ENCODE measurements around the gene CSNK1G3. TPM values are rescaled to one million over a fixed set of nuclear protein-coding genes. Genes with fewer than 3 reads are reported as not detected.
"Not testable (repeated sequence)": the region's sequence is repeated elsewhere in the genome, so short reads cannot be mapped to it uniquely, and the experiment has no call there.

The CSNK1G3 gene
- total RNA-seq (2014; rRNA removed; shearing (Covaris generic)): 18.4 and 21.3 TPM in 2 replicates

GRCh38 chr5:123511648-123512605 lies at the start of gene CSNK1G3:
CSNK1G3 (plus strand) TSS chr5:123512177; CDS start chr5:123545664, 33,487 bp downstream.
- DNase-seq (ENCODE audit: low spot score): peak; percentile 97

DNA sequence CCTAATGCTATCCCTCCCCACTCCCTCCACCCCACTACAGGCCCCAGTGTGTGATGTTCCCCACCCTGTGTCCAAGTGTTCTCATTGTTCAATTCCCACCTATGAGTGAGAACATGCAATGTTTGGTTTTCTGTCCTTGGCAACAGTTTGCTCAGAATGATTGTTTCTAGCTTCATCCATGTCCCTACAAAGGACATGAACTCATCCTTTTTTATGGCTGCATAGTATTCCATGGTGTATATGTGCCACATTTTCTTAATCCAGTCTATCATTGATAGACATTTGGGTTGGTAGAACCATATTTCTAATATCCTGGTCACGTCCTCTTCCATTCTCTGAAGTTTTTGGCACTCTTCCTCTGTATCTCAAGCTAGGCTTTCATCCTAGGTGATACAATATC lies 45.1 kb upstream of the CSNK1G3 start:
- not testable (repeated sequence) for DNase-seq (ENCODE audit: low spot score)

- DNase-seq (ENCODE audit: low spot score): no peak
Observed at GRCh38 chr5:123471385-123471784, 40.6 kb upstream of the CSNK1G3 start.

DNA sequence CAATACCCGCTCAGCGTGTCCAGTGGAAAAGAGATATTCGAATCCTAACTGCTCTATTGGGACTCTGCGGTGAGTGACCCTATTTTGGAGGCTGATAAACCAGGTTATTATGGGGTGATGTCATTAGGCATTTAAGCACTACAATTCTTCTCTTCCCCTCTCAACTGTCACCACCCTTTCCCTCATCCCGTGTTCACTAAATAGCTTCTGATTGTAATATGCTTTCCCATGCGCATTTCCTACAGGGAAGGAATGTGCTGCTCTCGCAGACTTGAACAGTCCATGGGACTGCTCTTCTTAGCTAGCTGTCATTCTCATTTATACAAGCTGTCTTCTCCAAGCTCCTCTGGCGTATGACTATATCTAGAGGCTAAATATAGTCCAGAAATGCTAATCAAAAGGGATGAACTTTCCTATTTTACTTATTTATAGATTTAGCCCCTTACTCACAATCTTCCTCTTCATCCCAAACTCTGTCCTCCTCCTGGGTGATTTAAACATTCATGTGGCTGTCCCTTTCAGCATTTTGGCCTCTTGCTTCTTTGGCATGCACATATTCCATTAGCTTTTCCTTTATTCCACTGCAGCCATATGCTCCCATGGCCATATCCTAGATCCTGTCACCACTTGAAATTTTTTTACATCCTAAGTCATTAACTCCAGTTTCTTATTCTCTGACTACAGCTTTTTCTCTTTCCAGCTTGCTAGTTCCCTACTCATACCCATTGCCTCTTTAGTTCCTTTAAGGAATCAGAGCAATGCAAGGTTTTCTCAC lies 39.6 kb upstream of the CSNK1G3 start:
- no peak for DNase-seq (ENCODE audit: low spot score)

GRCh38 chr5:123474228-123474627 lies 37.7 kb upstream of the CSNK1G3 start:
- DNase-seq (ENCODE audit: low spot score): no peak

DNA sequence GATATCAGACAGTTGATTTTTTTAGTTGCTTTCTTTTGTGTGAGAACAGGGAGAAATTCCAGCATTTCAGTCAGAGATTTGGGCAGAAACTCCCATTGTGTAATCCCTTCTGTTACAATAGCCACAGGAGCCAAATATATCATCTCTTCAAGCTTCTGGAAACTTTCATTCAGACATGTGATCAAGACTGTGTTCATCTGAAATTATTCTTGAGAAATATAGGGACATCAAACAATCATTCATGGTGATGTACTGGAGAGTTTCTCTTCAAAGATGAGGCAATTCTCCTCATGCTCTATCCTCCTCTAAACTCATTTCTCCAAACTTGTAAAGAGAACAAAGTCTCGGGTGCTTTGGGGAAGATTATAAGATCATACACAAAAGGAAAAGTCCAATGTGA lies 35.2 kb upstream of the CSNK1G3 start:
- DNase-seq (ENCODE audit: low spot score): no peak

GRCh38 chr5:123478546-123478945 lies 33.4 kb upstream of the CSNK1G3 start:
- no peak for DNase-seq (ENCODE audit: low spot score)

DNA sequence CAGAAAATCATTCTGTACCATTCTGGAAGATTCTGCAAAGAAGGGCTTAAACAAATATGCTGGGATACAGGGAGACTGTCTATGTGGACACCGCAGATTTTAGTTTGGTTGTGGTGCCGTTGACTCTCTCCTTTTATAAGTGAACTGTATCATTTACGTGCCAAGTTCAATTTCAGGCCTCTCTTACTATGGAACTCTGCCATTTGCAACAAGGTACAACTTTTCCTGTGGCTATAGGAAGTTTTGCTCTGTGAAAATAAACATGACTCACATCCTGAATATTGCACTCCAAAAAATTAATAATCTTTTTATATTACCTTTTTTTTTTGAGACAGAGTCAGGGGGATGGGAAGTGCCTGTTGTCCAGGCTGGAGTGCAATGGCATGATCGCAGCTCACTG lies 29.7 kb upstream of the CSNK1G3 start:
- DNase-seq (ENCODE audit: low spot score): no peak

- DNase-seq (ENCODE audit: low spot score): no peak
Observed at GRCh38 chr5:123483446-123484077, 28.4 kb upstream of the CSNK1G3 start.

DNA sequence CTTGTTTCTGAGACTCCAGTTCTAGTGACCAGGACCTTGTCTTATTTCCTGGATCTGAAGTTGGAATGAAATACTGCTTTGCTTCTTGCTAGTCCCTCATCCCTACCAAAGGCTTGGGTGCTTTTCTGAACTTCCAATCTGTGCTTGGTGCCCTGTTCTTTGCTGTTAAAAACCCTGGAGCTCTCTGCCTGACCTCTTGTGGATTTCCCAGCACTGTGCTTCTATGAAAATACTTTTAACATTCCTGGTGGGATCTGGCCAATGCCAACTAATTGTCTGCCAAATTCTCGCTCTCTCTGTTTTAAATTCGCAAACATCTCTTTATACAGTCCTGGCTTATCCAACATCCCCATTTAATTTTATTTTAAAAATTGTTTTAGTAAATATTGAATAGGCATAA lies 26.7 kb upstream of the CSNK1G3 start:
- no peak for DNase-seq (ENCODE audit: low spot score)

DNA sequence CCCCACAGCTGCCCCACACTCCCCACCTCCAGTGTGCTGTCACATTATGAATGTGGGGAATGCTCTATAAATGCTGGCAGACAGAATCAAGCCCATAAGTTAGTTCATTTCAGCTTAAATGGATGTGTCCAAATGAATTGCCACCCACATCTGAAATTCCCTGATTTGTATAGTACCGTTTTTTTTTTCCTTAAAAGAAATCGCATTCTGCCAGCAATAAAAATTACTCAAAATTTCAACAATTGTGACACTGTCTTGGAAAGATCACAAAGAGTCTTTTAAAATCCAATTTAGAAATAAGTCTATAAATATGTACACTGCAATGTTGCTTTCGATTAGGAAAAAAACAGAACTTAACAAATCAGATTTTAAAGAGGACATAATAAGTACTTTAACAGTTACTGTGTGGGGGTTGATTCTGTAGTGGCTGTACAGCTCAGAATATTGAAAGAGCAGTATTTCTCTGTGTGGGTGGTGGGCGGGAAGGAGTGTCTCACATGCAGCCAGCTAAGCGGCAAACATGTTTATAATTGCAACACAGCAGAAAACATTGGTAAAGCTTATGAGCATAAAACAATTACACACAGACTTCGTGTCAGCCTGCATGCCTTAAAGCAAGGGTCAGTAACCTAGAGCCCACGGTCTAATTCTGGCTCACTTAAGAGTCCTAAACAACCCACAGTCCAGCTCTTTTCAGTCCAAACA lies 24.9 kb upstream of the CSNK1G3 start:
- no peak for DNase-seq (ENCODE audit: low spot score)

DNA sequence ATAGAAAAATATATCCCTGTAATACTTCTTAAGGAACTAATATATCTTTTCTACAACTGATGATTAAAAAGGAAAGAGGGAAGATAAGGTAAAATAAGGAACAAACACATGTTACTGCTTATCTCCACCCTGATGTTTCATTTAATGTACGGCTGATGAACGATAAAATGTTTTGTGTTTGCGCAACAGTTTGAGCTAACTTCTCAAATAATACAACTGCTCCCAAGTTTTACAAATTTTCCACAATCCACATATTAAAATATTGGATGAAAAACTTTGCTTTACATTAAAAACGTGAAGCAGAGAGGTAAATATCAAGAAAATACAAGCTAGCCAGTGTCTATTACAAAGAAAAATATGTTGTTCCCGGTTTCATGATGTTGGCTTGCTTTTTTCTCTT lies 21.0 kb upstream of the CSNK1G3 start:
- DNase-seq (ENCODE audit: low spot score): no peak

- not testable (repeated sequence) for DNase-seq (ENCODE audit: low spot score)
Observed at GRCh38 chr5:123495211-123495610, 16.8 kb upstream of the CSNK1G3 start.

- no peak for DNase-seq (ENCODE audit: low spot score)
Observed at GRCh38 chr5:123496892-123497291, 15.1 kb upstream of the CSNK1G3 start.

GRCh38 chr5:123500471-123500870 lies 11.5 kb upstream of the CSNK1G3 start:
- DNase-seq (ENCODE audit: low spot score): no peak

DNA sequence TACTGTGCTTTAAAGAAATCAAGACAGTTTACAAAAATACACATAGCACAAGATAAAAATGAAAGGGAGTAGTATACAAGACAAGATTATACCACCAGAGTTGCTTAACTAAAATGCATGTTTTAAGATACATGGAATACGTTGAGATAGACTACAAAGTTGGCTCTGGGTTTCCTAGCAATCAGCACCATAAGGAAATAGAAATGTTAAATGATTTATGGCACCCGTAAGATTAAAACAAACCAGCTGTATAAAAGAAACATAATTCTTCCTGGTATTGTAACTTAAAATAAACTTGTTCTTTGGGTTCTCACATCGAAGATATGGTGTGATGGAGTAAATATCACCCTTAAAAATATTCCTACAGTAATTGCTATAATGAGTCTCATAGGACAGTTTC lies 9.9 kb upstream of the CSNK1G3 start:
- DNase-seq (ENCODE audit: low spot score): no peak

DNA sequence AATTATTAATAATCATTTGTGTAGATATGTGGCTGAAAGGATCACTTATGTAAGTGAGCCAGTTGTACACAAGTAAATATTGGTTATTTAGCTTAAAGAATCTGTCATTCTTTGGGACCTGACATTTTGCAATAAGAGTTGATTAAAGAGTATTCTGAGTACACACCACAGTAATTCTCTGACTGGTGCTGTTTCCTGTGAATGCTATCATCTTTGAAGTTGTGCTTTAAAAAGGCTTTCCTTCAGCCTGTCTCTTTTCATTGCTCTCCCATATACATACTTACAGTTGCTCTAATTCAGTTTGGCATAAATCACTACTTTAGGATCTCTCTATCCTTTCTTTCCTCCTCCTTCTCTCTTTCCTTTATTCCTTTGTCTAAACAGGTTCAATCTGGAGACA lies 8.7 kb upstream of the CSNK1G3 start:
- no peak for DNase-seq (ENCODE audit: low spot score)

DNA sequence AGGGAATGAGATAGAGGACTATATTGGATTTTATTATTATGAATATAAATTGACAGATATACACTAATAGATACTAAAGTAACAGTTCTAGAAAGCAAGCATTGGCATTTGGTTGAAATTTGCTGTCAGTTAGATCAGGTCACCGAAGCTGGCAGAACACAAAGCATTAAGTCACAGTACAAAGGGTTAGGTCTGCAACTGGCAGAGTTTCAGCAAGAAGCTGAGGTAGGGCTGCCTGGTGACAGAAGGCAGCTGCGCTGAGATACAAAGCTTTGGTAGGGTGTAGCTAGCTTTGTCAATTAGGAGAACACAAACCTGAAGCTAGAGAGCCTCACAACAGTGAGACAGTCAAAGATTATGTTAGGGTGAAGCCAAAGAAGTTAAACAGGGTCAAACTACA lies 6.3 kb upstream of the CSNK1G3 start:
- DNase-seq (ENCODE audit: low spot score): peak; percentile 17

DNA sequence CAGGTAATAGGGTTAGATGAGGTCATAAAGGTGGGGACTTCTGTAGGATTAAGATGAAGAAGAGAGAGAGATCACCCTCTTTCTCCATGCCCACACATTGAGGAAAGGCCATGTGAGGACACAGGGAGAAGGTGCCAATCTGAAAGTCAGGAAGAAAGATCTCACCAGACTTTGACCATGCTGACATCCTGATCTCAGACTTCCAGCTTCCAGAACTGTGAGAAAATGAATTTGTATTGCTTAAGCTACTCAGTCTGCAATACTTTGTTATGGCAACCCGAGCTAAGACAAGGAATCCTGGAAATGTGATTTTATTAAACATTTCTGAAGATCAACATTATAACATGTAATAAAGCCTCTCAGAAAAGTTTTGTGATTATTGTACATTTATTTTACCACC lies 3.5 kb upstream of the CSNK1G3 start:
- no peak for DNase-seq (ENCODE audit: low spot score)

DNA sequence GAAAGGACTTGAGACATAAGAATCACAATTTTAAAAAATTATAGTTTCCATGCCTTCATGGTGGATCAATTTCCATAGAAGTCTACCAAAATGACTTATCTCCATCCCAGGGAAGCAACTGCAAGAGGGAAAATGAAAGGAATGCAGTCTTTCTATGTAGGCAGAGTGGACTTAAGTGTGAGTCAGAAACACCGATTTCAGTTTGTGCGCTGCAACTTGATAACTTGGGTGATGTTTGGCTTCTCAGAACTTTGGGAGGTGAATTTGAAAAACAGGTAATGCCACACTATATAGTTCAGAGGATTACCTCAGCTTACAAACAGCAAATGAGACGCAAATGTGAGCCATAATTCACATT lies 708 bp upstream of the CSNK1G3 start:
- DNase-seq (ENCODE audit: low spot score): no peak

DNA sequence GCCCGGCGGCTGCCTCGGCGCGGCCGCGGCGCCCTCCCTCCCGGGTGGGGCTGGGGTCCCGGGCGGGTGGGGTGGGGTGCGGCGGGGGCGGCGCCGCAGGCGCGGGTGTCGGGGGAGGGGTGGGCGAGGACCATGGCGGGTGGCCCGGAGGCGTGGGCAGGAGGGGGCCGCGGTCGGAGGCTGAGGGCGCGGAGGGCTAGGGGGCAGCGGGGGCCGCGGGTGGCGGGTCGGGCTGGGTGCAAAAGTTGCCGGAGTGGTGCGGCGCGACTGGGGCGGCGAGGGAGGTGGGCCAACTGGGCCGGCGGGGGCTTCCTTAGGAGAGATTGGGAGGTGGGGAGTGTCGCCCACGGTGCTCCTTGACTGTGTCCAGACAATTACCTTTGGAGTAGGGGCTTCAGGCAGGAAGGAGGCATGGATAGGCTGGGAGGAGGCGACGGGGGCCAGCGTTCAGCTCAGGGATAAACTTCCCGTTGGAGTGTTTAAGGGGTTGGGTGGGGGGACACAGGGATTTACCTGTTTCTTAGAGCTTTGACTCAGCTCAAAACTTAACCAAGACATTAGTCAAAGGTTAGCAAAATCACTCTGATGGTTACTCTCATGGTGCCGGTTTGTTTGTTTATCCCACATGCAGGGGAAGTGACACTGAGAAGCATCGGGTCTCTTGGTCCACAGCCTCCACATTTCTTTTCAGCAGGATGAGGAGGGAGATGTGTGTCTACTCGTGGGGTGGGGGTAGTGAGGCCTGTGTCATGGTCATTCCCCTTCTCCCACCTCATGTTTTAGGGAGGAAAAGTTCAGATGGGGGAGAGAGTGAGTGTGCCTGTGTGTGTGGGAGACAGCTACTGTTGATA lies 859 bp downstream of the CSNK1G3 start:
- DNase-seq (ENCODE audit: low spot score): peak; percentile 56

All from HT-29 (cell line).